Measurements from ENCODE around the gene ODAD3.
A peak's percentile ranks its signal among the peaks of the same experiment; 100 is the strongest.
"Not testable (repeated sequence)": the region's sequence is repeated elsewhere in the genome, so short reads cannot be mapped to it uniquely, and the experiment has no call there.

The ODAD3 gene

GRCh38 chr19:11382898-11383705 lies 51.8 kb downstream of the ODAD3 start:
- no peaks in the 10 kb centered on the region for H3K27me3 Mint-ChIP-seq
- H3K27ac Mint-ChIP-seq = peak overlapping the region; percentile 67
- peaks cover 50% of the 10 kb centered on the region for H3K4me1 Mint-ChIP-seq
- H3K9me3 Mint-ChIP-seq = no peaks in the 10 kb centered on the region
- no peak for ATAC-seq
- peak overlapping the region; percentile 79 for H3K4me3 Mint-ChIP-seq
- H3K36me3 Mint-ChIP-seq = no peaks in the 10 kb centered on the region

GRCh38 chr19:11380653-11381537 lies 54.0 kb downstream of the ODAD3 start:
- Mint-ChIP-seq H3K27ac (peak overlapping the region; percentile 91), H3K4me1 (peaks cover 50% of the 10 kb centered on the region), H3K36me3 (peaks cover 8% of the 10 kb centered on the region), H3K9me3 (no peaks in the 10 kb centered on the region), H3K4me3 (peak overlapping the region; percentile 84), H3K27me3 (no peaks in the 10 kb centered on the region)
- ATAC-seq = peak; percentile 94

DNA sequence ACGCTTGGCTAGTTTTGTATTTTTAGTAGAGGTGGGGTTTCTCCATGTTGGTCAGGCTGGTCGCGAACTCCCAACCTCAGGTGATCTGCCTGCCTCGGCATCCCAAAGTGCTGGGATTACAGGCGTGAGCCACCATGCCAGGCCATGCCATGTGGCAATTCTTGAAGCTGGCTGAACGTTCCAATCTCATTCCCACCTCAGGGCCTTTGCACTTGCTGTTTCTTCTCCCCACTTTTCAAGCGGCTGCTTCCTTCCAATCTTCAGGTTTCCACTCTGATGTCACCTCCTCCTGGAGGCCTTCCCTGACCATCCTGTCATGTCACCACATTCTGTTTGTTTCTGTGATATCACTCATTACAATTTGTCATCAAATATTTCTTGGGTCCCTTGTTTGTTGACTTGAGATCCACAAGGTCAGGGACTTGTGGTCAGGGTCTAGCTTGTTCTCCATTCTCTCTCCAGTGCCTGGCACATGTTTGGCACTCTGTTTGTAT lies 55.0 kb downstream of the ODAD3 start:
- ATAC-seq = no peak
- Mint-ChIP-seq H3K27ac (peak overlapping the region; percentile 91), H3K4me1 (peaks cover 55% of the 10 kb centered on the region), H3K27me3 (no peaks in the 10 kb centered on the region), H3K9me3 (no peaks in the 10 kb centered on the region), H3K36me3 (peaks cover 8% of the 10 kb centered on the region), H3K4me3 (peak overlapping the region; percentile 84)

DNA sequence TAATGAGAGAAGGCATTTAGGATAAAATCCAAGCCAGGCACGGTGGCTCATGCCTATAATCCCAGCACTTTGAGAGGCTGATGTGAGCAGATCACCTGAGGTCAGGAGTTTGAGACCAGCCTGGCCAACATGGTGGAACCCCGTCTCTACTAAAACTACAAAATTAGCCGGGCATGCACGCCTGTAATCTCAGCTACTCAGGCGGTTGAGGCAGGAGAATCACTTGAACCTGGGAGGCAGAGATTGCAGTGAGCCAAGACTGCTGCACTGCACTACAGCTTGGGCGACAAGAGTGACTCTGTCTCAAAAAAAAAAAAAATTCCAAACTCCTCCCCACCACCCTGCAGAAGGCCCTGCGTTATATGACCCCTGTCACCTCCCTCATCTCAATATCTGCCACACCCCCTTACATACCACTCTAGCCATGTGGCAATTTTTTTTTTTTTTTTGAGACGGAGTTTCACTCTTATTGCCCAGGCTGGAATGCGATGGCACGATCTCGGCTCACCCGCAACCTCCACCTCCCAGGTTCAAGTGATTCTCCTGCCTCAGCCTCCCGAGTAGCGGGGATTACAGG lies 55.6 kb downstream of the ODAD3 start:
- peak overlapping the region; percentile 91 for H3K27ac Mint-ChIP-seq
- not testable (repeated sequence) for ATAC-seq

GRCh38 chr19:11378319-11379189 lies 56.4 kb downstream of the ODAD3 start:
- no peak overlapping the region for H3K4me3 Mint-ChIP-seq
- peaks cover 8% of the 10 kb centered on the region for H3K36me3 Mint-ChIP-seq
- ATAC-seq = no peak
- no peak overlapping the region for H3K27ac Mint-ChIP-seq
- H3K9me3 Mint-ChIP-seq = no peaks in the 10 kb centered on the region
- H3K27me3 Mint-ChIP-seq = no peaks in the 10 kb centered on the region
- peaks cover 54% of the 10 kb centered on the region for H3K4me1 Mint-ChIP-seq

More for the DNA sequence above, 55.6 kb downstream of the ODAD3 start:
- not testable (repeated sequence) for H3K36me3 Mint-ChIP-seq, H3K27me3 Mint-ChIP-seq, H3K9me3 Mint-ChIP-seq, H3K4me3 Mint-ChIP-seq
- peaks cover 55% of the 10 kb centered on the region for H3K4me1 Mint-ChIP-seq

DNA sequence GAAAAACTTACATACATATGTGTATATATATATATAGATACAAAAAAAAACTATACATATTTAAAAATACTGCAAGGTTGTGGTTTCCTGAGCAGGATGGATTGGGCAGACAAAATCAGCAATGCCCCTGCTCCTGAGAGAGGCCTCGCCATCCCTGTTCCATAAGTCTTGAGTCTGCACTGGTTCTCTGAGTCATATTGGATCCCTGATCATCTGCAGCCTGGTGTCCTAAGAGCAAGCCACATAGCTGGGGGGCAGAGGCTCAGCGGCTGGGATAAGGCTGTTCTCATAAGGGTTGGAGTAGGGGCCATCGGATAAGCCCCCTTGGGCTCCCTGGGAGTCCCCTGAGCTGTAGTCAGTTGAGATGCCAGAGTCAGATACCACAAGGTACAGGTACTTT lies 57.2 kb downstream of the ODAD3 start:
- Mint-ChIP-seq H3K27me3 (no peaks in the 10 kb centered on the region), H3K36me3 (peaks cover 8% of the 10 kb centered on the region), H3K9me3 (no peaks in the 10 kb centered on the region), H3K4me1 (peaks cover 46% of the 10 kb centered on the region), H3K27ac (no peak overlapping the region), H3K4me3 (no peak overlapping the region)
- ATAC-seq = no peak

DNA sequence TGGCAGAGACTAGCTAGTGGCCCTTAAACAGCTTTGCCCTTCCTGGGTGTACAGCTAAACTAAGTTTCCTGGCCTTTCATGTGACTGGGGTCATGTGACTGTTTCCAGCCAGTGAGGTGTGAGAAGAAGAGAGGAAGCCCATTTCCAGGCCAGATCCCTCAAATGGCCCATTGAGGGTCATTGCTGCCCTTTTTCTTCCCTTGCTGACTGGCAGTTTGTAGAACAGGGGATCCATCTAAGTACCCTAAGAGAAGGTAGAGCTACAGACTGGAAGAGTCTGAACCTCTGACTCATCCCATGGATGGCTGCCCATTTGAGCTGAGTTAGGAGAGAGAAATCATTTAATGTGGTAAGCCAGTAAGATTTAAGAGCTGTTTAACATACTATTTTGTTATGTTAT lies 57.7 kb downstream of the ODAD3 start:
- no peaks in the 10 kb centered on the region for H3K27me3 Mint-ChIP-seq
- no peak overlapping the region for H3K27ac Mint-ChIP-seq
- peaks cover 42% of the 10 kb centered on the region for H3K4me1 Mint-ChIP-seq
- no peaks in the 10 kb centered on the region for H3K9me3 Mint-ChIP-seq
- no peak for ATAC-seq
- H3K36me3 Mint-ChIP-seq = peaks cover 8% of the 10 kb centered on the region
- no peak overlapping the region for H3K4me3 Mint-ChIP-seq

DNA sequence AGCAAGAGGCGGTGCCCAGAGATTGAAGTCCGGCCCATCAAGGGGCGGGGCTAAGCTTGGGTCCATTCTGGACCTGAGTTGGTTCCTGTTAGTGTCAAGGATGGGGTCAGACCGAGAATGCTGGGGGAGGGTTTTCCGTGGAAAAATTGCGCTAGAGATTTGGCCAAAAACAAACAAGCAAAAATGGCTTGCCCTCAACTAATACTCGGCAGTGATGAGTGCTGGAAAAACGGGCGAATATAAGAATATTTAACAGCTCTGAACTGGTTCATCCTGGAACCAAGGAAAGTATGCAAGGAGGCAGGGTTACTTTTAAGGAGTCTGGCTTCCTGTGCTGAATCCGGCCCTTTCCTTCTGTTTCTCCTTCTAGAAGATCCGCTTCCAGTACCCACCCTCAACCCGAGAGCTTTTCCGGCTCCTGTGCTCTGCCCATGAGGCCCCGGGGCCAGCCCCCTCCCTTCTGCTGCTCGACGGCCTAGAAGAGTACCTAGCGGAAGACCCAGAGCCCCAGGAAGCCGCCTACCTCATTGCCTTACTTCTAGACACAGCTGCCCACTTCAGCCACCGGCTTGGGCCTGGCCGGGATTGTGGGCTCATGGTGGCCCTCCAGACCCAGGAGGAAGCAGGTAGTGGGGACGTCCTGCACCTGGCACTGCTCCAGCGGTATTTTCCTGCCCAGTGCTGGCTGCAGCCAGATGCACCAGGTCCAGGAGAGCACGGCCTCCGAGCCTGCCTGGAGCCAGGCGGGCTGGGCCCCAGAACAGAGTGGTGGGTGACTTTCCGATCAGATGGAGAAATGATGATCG lies 59.6 kb downstream of the ODAD3 start:
- Mint-ChIP-seq H3K27ac (no peak overlapping the region), H3K9me3 (no peaks in the 10 kb centered on the region), H3K27me3 (no peaks in the 10 kb centered on the region), H3K4me1 (peaks cover 24% of the 10 kb centered on the region), H3K36me3 (peaks cover 16% of the 10 kb centered on the region), H3K4me3 (no peak overlapping the region)
- ATAC-seq = peak; percentile 63

GRCh38 chr19:11374433-11375142 lies 60.3 kb downstream of the ODAD3 start, which contains the start of gene SWSAP1:
SWSAP1 (plus strand) TSS chr19:11374666; CDS start chr19:11374681, 15 bp downstream.
- no peaks in the 10 kb centered on the region for H3K9me3 Mint-ChIP-seq
- peaks cover 17% of the 10 kb centered on the region for H3K4me1 Mint-ChIP-seq
- no peaks in the 10 kb centered on the region for H3K27me3 Mint-ChIP-seq
- H3K27ac Mint-ChIP-seq = no peak within 1 kb of the TSS
- peak; percentile 98 for ATAC-seq
- peak within 1 kb of the TSS; percentile 52 for H3K4me3 Mint-ChIP-seq
- H3K36me3 Mint-ChIP-seq = peaks cover 19% of the 10 kb centered on the region

DNA sequence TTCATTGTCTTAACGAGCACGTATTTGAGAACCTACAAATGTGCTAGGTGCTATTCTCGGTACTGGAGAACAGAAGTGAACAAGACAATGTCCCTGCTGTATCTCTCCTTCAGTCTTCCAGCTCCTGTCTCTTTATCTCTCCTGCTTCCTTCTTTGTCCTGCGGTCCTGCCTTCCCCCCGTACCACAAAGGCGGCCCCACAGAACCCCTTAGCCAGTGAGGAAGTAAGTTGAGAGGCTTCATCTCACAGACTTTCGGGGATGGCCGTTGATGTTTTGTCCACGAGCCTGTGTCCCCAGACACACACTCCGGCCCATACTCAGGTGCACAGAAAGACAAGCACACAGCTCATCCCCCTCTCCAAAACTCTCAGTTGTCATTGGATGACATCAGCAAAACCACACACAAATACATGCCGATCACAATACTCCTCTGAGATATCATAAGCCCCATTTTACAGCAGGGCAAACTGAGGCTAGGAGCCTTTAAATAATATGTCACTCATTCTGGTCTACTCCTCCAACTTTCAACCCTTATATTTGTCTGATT lies 61.0 kb downstream of the ODAD3 start:
- H3K4me1 Mint-ChIP-seq = peaks cover 17% of the 10 kb centered on the region
- H3K4me3 Mint-ChIP-seq = no peak overlapping the region
- no peaks in the 10 kb centered on the region for H3K27me3 Mint-ChIP-seq
- no peak for ATAC-seq
- H3K9me3 Mint-ChIP-seq = no peaks in the 10 kb centered on the region
- peaks cover 25% of the 10 kb centered on the region for H3K36me3 Mint-ChIP-seq
- no peak overlapping the region for H3K27ac Mint-ChIP-seq

- no peaks in the 10 kb centered on the region for H3K9me3 Mint-ChIP-seq
- H3K4me1 Mint-ChIP-seq = peaks cover 17% of the 10 kb centered on the region
- peaks cover 32% of the 10 kb centered on the region for H3K36me3 Mint-ChIP-seq
- H3K27me3 Mint-ChIP-seq = no peaks in the 10 kb centered on the region
- peak overlapping the region; percentile 52 for H3K4me3 Mint-ChIP-seq
- ATAC-seq = no peak
- H3K27ac Mint-ChIP-seq = no peak overlapping the region
Measured at GRCh38 chr19:11373166-11373884, 61.6 kb downstream of the ODAD3 start.

DNA sequence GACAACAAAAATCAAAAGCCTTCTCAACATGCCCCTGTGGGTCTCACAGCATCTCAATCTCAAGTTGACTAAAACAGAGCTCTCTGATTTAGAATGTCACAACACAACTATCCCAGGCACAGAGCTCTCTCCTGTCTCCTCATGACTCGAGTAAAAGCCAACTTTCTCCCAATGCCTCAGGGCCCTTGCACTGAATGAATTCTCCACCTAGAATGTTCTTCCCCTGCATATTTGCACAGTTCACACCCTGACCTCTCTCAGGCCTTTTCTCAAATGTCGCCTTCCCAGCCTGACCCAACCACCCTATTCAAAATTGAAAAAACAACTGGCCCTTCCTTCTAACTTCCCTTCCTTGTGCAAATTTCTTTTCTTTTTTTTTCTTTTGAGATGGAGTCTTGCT lies 64.2 kb downstream of the ODAD3 start:
- Mint-ChIP-seq H3K9me3 (no peaks in the 10 kb centered on the region), H3K4me1 (peaks cover 3% of the 10 kb centered on the region), H3K27ac (no peak overlapping the region), H3K27me3 (no peaks in the 10 kb centered on the region), H3K36me3 (peaks cover 41% of the 10 kb centered on the region), H3K4me3 (no peak overlapping the region)
- ATAC-seq = no peak

All from stimulated activated memory B cell treated with anti-CD40 and anti-IgM and Interleukin-4, amounts not matched to agents 10 μg/mL and 1 μg/mL and 100 μg/mL, for 72 hours (primary cell).